Renal cortex interstitium (tissue), 11 donors: ENCODE data around the gene AGBL3. TPM values are rescaled to one million over a fixed set of nuclear protein-coding genes. Genes with fewer than 3 reads are reported as not detected.
"Not testable (repeated sequence)": the region's sequence is repeated elsewhere in the genome, so short reads cannot be mapped to it uniquely, and the experiment has no call there.

Source experiments
- DNase-seq, 11 donors: peaks; one replicate each; pipeline ENCODE4 v3.0.0-alpha.2; 2013; ENCODE audit warnings: low read depth in 9 of 11, low spot score in 4 of 11; ENCODE audit errors: extremely low read depth in 1 of 11
- polyA plus RNA-seq, 3 donors: library from polyadenylated mRNA; unstranded; fragments of 120-200 nt; gene quantifications; one replicate each; pipeline ENCODE4 v1.2.1, GENCODE V29; 2013; ENCODE audit not compliant: insufficient read length in 3 of 3

The AGBL3 gene
- polyA plus RNA-seq, 3 donors: 9.1 to 21.3 (median 10.4) TPM

- DNase-seq: no peak
Observed at GRCh38 chr7:135109562-135109961, 123.3 kb downstream of the AGBL3 start.

- DNase-seq: no peak
Observed at GRCh38 chr7:135109976-135110375, 123.7 kb downstream of the AGBL3 start.

- no peak for DNase-seq
Observed at GRCh38 chr7:135111379-135111778, 125.1 kb downstream of the AGBL3 start.

GRCh38 chr7:135114622-135115021 lies 128.3 kb downstream of the AGBL3 start:
- no peak for DNase-seq

GRCh38 chr7:135117096-135117495 lies 130.8 kb downstream of the AGBL3 start:
- DNase-seq: no peak

- no peak for DNase-seq
Observed at GRCh38 chr7:135121868-135122267, 135.6 kb downstream of the AGBL3 start.

- DNase-seq: not testable (repeated sequence)
Observed at GRCh38 chr7:135124631-135125030, 138.3 kb downstream of the AGBL3 start.

GRCh38 chr7:135128931-135129330 lies 142.6 kb downstream of the AGBL3 start:
- DNase-seq: no peak

- DNase-seq: no peak
Observed at GRCh38 chr7:135129579-135129978, 143.3 kb downstream of the AGBL3 start.

- no peak for DNase-seq
Observed at GRCh38 chr7:135143885-135144668, 157.8 kb downstream of the AGBL3 start.

- DNase-seq: no peak
Observed at GRCh38 chr7:135147341-135147898, 161.1 kb downstream of the AGBL3 start.

- peak in 1 of 11 donors; percentile 52 for DNase-seq
Observed at GRCh38 chr7:135147899-135148721, 161.8 kb downstream of the AGBL3 start, which contains the start of gene TMEM140. Gene TMEM140 (plus strand): TSS chr7:135148072. CDS start chr7:135164442, 16,370 bp downstream.

- no peak for DNase-seq
Observed at GRCh38 chr7:135150072-135150782, 163.9 kb downstream of the AGBL3 start.

- DNase-seq: no peak
Observed at GRCh38 chr7:135151132-135151531, 164.8 kb downstream of the AGBL3 start.

GRCh38 chr7:135151533-135151932 lies 165.2 kb downstream of the AGBL3 start:
- DNase-seq: no peak

GRCh38 chr7:135152442-135152841 lies 166.1 kb downstream of the AGBL3 start:
- DNase-seq: no peak

- DNase-seq: no peak
Observed at GRCh38 chr7:135154734-135155133, 168.4 kb downstream of the AGBL3 start.

- no peak for DNase-seq
Observed at GRCh38 chr7:135156290-135156689, 170.0 kb downstream of the AGBL3 start.

GRCh38 chr7:135158141-135158655 lies 171.9 kb downstream of the AGBL3 start:
- no peak for DNase-seq
